GM23338 (cell line): ENCODE results near the gene GCA. TPM values are rescaled to one million over a fixed set of nuclear protein-coding genes. Genes with fewer than 3 reads are reported as not detected.

Source experiments
- ATAC-seq: fragments of 200-7000 bp; cut with Tn5 transposase; 3 replicates; pipeline ENCODE4 v1.9.1; 2020
- DNase-seq: peaks from one replicate; pipeline ENCODE4 v3.0.0-alpha.2; 2015; ENCODE audit warnings: low spot score
- H2AFZ ChIP-seq: fragments of 200-600 bp; sonication (generic); 2 replicates; pipeline ENCODE4 v1.8.0; 2016; ENCODE audit warnings: antibody characterized with exemption, mild to moderate bottlenecking, moderate library complexity
- H3F3A ChIP-seq: fragments of 200-600 bp; sonication (generic); replicated peaks from 2 replicates; pipeline ENCODE4 v1.8.0; 2017; ENCODE audit warnings: antibody characterized with exemption, mixed run types, low read depth
- H3K27ac ChIP-seq: fragments of 200-600 bp; sonication (generic); 2 replicates; pipeline ENCODE4 v1.6.1; 2016; ENCODE audit warnings: low read depth
- H3K27me3 ChIP-seq: fragments of 200-600 bp; sonication (generic); 2 replicates; pipeline ENCODE4 v1.8.0; 2016; ENCODE audit warnings: mild to moderate bottlenecking, mixed run types, moderate library complexity; ENCODE audit not compliant: insufficient read depth
- H3K36me3 ChIP-seq: fragments of 200-600 bp; sonication (generic); 2 replicates; pipeline ENCODE4 v1.8.0; 2016; ENCODE audit warnings: mild to moderate bottlenecking; ENCODE audit not compliant: insufficient read depth
- H3K4me1 ChIP-seq: fragments of 200-600 bp; sonication (generic); 2 replicates; pipeline ENCODE4 v1.8.0; 2016; ENCODE audit warnings: mild to moderate bottlenecking, moderate library complexity; ENCODE audit not compliant: insufficient read depth
- H3K4me2 ChIP-seq: fragments of 200-600 bp; sonication (generic); 2 replicates; pipeline ENCODE4 v1.7.1; 2017; ENCODE audit warnings: mixed run types
- H3K4me3 ChIP-seq: fragments of 200-600 bp; sonication (generic); 2 replicates; pipeline ENCODE4 v1.6.1; 2016; ENCODE audit warnings: mixed run types
- H3K79me2 ChIP-seq: fragments of 200-600 bp; sonication (generic); replicated peaks from 2 replicates; pipeline ENCODE4 v1.8.0; 2017; ENCODE audit warnings: mild to moderate bottlenecking; ENCODE audit not compliant: insufficient read depth
- H3K9me2 ChIP-seq: fragments of 200-600 bp; sonication (generic); 2 replicates; pipeline ENCODE4 v1.8.0; 2017; ENCODE audit not compliant: insufficient read depth
- H4K20me1 ChIP-seq: fragments of 200-600 bp; sonication (generic); replicated peaks from 2 replicates; pipeline ENCODE4 v1.8.0; 2017; ENCODE audit warnings: mild to moderate bottlenecking; ENCODE audit not compliant: insufficient read depth
- H3K27ac Mint-ChIP-seq: 2 replicates; pipeline ENCODE4 v1.8.0; 2020; ENCODE audit warnings: inconsistent platforms, mild to moderate bottlenecking, moderate library complexity, mixed read lengths
- H3K27me3 Mint-ChIP-seq: 3 replicates; pipeline ENCODE4 v1.8.0; 2022; ENCODE audit warnings: low read depth, mild to moderate bottlenecking, moderate library complexity, mixed read lengths, inconsistent platforms; ENCODE audit not compliant: insufficient read depth, poor library complexity
- H3K36me3 Mint-ChIP-seq: 3 replicates; pipeline ENCODE4 v1.8.0; 2021; ENCODE audit warnings: low read depth, mild to moderate bottlenecking, inconsistent platforms, moderate library complexity, mixed read lengths
- H3K4me1 Mint-ChIP-seq: 3 replicates; pipeline ENCODE4 v1.8.0; 2020; ENCODE audit warnings: mild to moderate bottlenecking, inconsistent platforms, mixed read lengths
- H3K4me3 Mint-ChIP-seq: 3 replicates; pipeline ENCODE4 v1.8.0; 2021; ENCODE audit warnings: moderate library complexity, mild to moderate bottlenecking, inconsistent platforms, mixed read lengths
- H3K9me3 Mint-ChIP-seq: 3 replicates; pipeline ENCODE4 v1.8.0; 2020; ENCODE audit warnings: moderate library complexity, mild to moderate bottlenecking, inconsistent platforms, mixed read lengths
- CREB1 ChIP-seq: fragments of 250-450 bp; sonication (Bioruptor Pico); IDR thresholded peaks from 2 replicates; pipeline ENCODE4 v1.5.0; 2020; ENCODE audit warnings: low read depth, mild to moderate bottlenecking, moderate library complexity
- CTCF ChIP-seq, 2 experiments: fragments of 200-600 bp in 1 of 2; sonication (generic) in 1 of 2; conservative IDR thresholded peaks; 2 replicates each; pipeline versions ENCODE4 v1.5.1 to v1.6.1; 2016 to 2017; ENCODE audit warnings: antibody characterized with exemption in 2 of 2, low read depth in 2 of 2, mild to moderate bottlenecking in 2 of 2, moderate library complexity in 1 of 2
- ETS1 ChIP-seq: IDR thresholded peaks from 2 replicates; pipeline ENCODE4 v1.6.1; 2016; ENCODE audit warnings: antibody characterized with exemption
- EZH2 ChIP-seq: fragments of 200-600 bp; sonication (generic); IDR thresholded peaks from one replicate; pipeline ENCODE4 v1.8.0; 2017; ENCODE audit warnings: antibody characterized with exemption, mild to moderate bottlenecking, low read depth; ENCODE audit not compliant: unreplicated experiment
- EZH2phosphoT487 ChIP-seq: fragments of 200-600 bp; sonication (generic); IDR thresholded peaks from one replicate; pipeline ENCODE4 v1.8.1; 2018; ENCODE audit warnings: antibody characterized with exemption; ENCODE audit not compliant: unreplicated experiment
- JUNB ChIP-seq: IDR thresholded peaks from one replicate; pipeline ENCODE4 v1.6.1; 2016; ENCODE audit warnings: antibody characterized with exemption; ENCODE audit not compliant: unreplicated experiment
- POLR2AphosphoS5 ChIP-seq: IDR thresholded peaks from 2 replicates; pipeline ENCODE4 v1.6.1; 2016; ENCODE audit warnings: antibody characterized with exemption, low read depth
- REST ChIP-seq: IDR thresholded peaks from one replicate; pipeline ENCODE4 v1.6.1; 2018; ENCODE audit warnings: antibody characterized with exemption; ENCODE audit not compliant: unreplicated experiment
- polyA plus RNA-seq: library from polyadenylated mRNA; unstranded; fragments of >200 nt; fragmentation: Nextera tagmentation; extraction: Ambion mirVana; gene quantifications from 2 replicates; pipeline ENCODE4 v1.2.1, GENCODE V29; 2016
- total RNA-seq: library from RNA; depleted of rRNA; stranded (reverse); fragments of >200 nt; shearing (Covaris generic); gene quantifications from 2 replicates; pipeline ENCODE4 v1.2.3, GENCODE V29; 2014

GCA gene
- total and polyA plus RNA-seq, 2 experiments from 2014 or later: 39.3 to 62.7 TPM

GRCh38 chr2:162317058-162317742 is 26.7 kb upstream of the GCA start:
- H3K9me2 ChIP-seq: no peaks in the 10 kb centered on the region
- no peak overlapping the region for H3K27ac ChIP-seq
- peak overlapping the region; percentile 83; the same call in 1 of the 3 replicates for H3K4me3 Mint-ChIP-seq
- no peaks in the 10 kb centered on the region; the same call in 2 of the 3 replicates for H3K9me3 Mint-ChIP-seq
- peak overlapping the region; percentile 59 for H3K4me3 ChIP-seq
- TF ChIP-seq JUNB (no peak), REST (no peak), CREB1 (no peak), EZH2phosphoT487 (no peak), POLR2AphosphoS5 (no peak), CTCF (conservative IDR thresholded peaks at IDR 0.05; ENCODE audit: low read depth in 2 of 2) (no peak), ETS1 (no peak), EZH2 (no peak)
- no peaks in the 10 kb centered on the region for H3K79me2 ChIP-seq
- peaks cover 12% of the 10 kb centered on the region for H3K27me3 ChIP-seq
- H3K4me1 Mint-ChIP-seq: peaks cover 23% of the 10 kb centered on the region
- H3K27ac Mint-ChIP-seq: no peak overlapping the region
- DNase-seq (no peak), ATAC-seq (no peak)
- H3K27me3 Mint-ChIP-seq: peaks cover 7% of the 10 kb centered on the region
- no peaks in the 10 kb centered on the region for H3F3A ChIP-seq
- H3K4me1 ChIP-seq: peaks cover 22% of the 10 kb centered on the region
- peak overlapping the region; percentile 97; the same call in 1 of the 2 replicates for H2AFZ ChIP-seq
- no peaks in the 10 kb centered on the region for H3K36me3 ChIP-seq
- H3K36me3 Mint-ChIP-seq: no peaks in the 10 kb centered on the region
- no peak overlapping the region for H3K4me2 ChIP-seq
- no peaks in the 10 kb centered on the region for H4K20me1 ChIP-seq
